ENCODE results near the gene CASP7. TPM values are rescaled to one million over a fixed set of nuclear protein-coding genes. Genes with fewer than 3 reads are reported as not detected.

CASP7 gene
- total RNA-seq, 1 donor from 2014 or later: 22.6 TPM

DNA sequence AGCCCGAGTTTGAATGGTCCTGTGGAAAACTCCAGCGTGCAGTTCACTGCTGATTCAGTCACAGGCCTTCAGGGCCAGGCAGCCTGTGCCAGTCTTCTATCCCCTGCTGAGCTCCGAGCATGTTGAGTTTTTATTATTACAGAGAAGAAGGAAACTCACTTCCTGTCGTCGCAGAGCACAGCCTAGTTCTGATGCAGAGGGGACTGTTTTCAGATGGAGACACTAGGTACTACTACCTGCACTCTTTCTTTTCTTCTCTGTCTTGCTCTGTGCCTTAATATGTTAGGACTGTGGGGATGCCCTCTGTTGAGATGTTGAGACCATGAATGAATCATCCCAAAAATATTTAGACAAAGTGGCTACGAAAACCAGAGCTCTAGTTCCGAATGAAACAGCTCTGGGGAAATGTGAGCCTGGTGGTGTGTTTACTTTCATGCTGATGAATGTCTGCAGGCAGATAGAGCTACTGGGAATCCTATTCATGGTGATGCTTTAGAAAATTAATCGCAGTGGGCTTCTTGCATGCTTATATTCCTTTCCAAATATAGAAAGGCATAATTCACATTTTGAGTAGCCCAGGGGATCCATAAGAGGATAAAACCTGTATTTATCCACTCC lies 29.6 kb downstream of the CASP7 start:
- H3K9me3 Mint-ChIP-seq: no peaks in the 10 kb centered on the region
- peaks cover 13% of the 10 kb centered on the region for H3K4me1 Mint-ChIP-seq
- intact Hi-C loops (cut with micrococcal nuclease): loop anchor here (10.0 kb wide), 1 partner anchor 765 kb away; no protein-coding TSS in a partner anchor
- no peak overlapping the region for H3K27ac Mint-ChIP-seq
- no peak for DNase-seq
- CTCF ChIA-PET: no interaction called here
- peaks cover 37% of the 10 kb centered on the region for H3K36me3 Mint-ChIP-seq (ENCODE audit: low read depth)
- H3K4me3 Mint-ChIP-seq: no peak overlapping the region
- TF ChIP-seq, protein P1, sequence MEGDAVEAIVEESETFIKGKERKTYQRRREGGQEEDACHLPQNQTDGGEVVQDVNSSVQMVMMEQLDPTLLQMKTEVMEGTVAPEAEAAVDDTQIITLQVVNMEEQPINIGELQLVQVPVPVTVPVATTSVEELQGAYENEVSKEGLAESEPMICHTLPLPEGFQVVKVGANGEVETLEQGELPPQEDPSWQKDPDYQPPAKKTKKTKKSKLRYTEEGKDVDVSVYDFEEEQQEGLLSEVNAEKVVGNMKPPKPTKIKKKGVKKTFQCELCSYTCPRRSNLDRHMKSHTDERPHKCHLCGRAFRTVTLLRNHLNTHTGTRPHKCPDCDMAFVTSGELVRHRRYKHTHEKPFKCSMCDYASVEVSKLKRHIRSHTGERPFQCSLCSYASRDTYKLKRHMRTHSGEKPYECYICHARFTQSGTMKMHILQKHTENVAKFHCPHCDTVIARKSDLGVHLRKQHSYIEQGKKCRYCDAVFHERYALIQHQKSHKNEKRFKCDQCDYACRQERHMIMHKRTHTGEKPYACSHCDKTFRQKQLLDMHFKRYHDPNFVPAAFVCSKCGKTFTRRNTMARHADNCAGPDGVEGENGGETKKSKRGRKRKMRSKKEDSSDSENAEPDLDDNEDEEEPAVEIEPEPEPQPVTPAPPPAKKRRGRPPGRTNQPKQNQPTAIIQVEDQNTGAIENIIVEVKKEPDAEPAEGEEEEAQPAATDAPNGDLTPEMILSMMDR (IDR thresholded peaks at IDR 0.05): no peak
- ATAC-seq (ENCODE audit: low read depth): no peak
- H3K27me3 Mint-ChIP-seq: no peaks in the 10 kb centered on the region
- POLR2A ChIA-PET: no interaction called here

DNA sequence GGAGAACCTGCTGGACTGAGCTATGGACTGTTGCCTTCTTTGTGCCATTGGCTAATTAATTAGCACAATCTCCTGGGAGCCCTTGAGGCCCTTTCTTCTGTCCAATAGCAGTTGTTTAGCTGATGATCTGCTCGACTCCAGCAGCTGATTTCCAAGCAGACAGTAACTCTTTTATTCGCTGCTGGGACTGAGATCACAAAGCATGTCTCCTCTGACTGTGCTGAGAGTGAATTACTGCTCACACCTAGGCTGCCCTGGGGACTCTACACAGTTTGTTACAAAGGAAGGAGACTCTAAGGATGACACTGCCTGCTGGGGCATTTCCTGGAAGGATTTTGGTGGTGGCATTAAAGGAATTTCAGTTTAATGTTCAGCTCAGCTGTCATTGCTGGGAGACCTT lies 31.4 kb downstream of the CASP7 start:
- H3K27me3 Mint-ChIP-seq: no peaks in the 10 kb centered on the region
- no peak overlapping the region for H3K4me3 Mint-ChIP-seq
- peaks cover 46% of the 10 kb centered on the region for H3K36me3 Mint-ChIP-seq (ENCODE audit: low read depth)
- TF ChIP-seq, protein P1 (IDR thresholded peaks at IDR 0.05): no peak
- ChIA-PET POLR2A (no interaction called here), CTCF (no interaction called here)
- H3K27ac Mint-ChIP-seq: no peak overlapping the region
- no peaks in the 10 kb centered on the region for H3K9me3 Mint-ChIP-seq
- intact Hi-C loops (cut with micrococcal nuclease): no loop called here
- no peak for DNase-seq
- peaks cover 19% of the 10 kb centered on the region for H3K4me1 Mint-ChIP-seq
- ATAC-seq (ENCODE audit: low read depth): no peak

DNA sequence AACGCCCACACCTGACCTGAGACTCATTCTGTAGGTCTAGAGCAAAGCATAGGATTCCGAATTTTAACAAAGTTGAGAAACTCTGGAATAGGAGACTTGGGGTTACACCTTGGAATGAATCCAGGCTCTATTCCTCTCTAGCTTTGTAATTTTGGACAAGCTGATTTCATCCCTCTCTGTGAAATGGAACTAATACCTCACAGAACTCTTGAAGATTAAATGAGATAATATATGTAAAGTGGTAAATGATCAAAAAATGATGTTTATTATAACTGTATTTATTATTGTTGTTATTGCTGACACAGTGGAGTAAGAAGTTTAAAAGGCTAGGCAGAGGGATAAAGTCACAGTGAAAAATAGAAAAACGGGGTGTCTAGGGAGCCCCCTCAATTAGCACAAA lies 32.3 kb downstream of the CASP7 start:
- ChIA-PET CTCF (no interaction called here), POLR2A (no interaction called here)
- Mint-ChIP-seq H3K4me3 (no peak overlapping the region), H3K36me3 (ENCODE audit: low read depth) (peaks cover 50% of the 10 kb centered on the region), H3K9me3 (no peaks in the 10 kb centered on the region), H3K27ac (no peak overlapping the region), H3K4me1 (peaks cover 26% of the 10 kb centered on the region), H3K27me3 (no peaks in the 10 kb centered on the region)
- TF ChIP-seq, protein P1 (IDR thresholded peaks at IDR 0.05): no peak
- intact Hi-C loops (cut with micrococcal nuclease): no loop called here
- DNase-seq (no peak), ATAC-seq (ENCODE audit: low read depth) (no peak)

DNA sequence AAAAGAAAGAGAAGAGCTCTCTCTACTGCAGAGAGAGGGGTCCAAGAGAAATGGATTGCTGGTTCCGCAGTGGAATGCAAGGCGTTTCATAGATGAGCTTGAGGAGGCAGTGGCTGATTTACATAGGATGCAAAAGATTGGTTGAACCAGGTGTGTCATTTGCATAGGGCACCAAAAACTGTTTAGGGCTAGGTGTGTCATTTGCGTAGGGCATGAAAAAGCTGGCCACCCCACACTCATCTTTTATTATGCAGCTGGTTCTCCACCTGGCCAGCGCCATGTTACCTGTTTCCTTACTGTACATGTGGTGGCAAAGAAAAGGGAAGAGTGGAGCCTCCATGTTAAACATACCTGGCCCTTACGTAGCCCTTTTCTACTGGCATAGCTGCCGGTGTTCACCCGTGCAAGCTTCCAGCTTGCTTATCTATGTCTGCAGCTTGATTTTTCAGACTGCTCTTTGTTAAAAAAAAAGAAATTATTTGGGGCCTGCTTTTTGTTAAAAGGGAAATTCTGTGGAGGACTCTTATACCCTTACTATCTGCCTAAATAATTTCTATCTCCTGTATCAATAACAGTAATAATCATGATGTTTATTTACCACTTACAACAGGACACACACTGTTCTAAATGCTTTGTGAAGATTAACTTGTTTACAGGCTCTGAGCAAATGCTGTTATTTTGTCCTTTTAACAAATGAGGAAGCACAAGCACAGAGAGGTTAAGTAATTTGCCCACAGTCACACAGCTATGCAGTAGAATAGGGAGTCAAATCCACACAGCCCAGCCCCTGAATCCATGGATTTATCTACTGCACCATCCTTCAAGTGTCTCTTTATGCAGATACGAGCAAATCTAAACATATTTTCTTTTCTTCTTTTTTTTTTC lies 33.3 kb downstream of the CASP7 start:
- no peaks in the 10 kb centered on the region for H3K27me3 Mint-ChIP-seq
- no peaks in the 10 kb centered on the region for H3K9me3 Mint-ChIP-seq
- CTCF ChIA-PET: no interaction called here
- TF ChIP-seq, protein P1 (IDR thresholded peaks at IDR 0.05): no peak
- no peak overlapping the region for H3K27ac Mint-ChIP-seq
- H3K36me3 Mint-ChIP-seq (ENCODE audit: low read depth): peaks cover 52% of the 10 kb centered on the region
- H3K4me1 Mint-ChIP-seq: peaks cover 21% of the 10 kb centered on the region
- POLR2A ChIA-PET: no interaction called here
- ATAC-seq (ENCODE audit: low read depth) (no peak), DNase-seq (no peak)
- H3K4me3 Mint-ChIP-seq: no peak overlapping the region
- intact Hi-C loops (cut with micrococcal nuclease): no loop called here

DNA sequence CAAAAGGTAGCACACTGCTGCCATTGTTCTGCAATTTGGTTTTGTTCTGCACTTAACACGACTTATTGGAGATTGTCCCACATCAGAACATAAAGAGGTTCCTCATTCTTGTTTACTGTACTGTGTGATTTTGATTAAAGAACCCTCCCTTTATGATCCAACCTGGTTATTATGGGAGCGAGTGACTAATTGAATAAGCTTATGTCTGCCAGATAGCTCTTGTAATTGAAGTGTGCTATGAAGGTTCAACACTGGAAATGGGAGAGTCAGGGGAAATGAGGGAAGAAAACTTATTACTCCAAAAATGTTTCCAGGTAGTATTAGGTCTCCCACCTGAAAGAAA lies 33.9 kb downstream of the CASP7 start:
- no peak overlapping the region for H3K4me3 Mint-ChIP-seq
- TF ChIP-seq, protein P1 (IDR thresholded peaks at IDR 0.05): no peak
- H3K27me3 Mint-ChIP-seq: no peaks in the 10 kb centered on the region
- peaks cover 51% of the 10 kb centered on the region for H3K36me3 Mint-ChIP-seq (ENCODE audit: low read depth)
- ATAC-seq (ENCODE audit: low read depth) (no peak), DNase-seq (no peak)
- H3K4me1 Mint-ChIP-seq: peaks cover 17% of the 10 kb centered on the region
- CTCF ChIA-PET: no interaction called here
- intact Hi-C loops (cut with micrococcal nuclease): no loop called here
- no peak overlapping the region for H3K27ac Mint-ChIP-seq
- POLR2A ChIA-PET: no interaction called here
- H3K9me3 Mint-ChIP-seq: no peaks in the 10 kb centered on the region
